Measurements from ENCODE around the gene PPP1R9A. TPM values are rescaled to one million over a fixed set of nuclear protein-coding genes. Genes with fewer than 3 reads are reported as not detected.

PPP1R9A gene
- total and polyA plus RNA-seq, 12 donors, result 1.4 to 41.9 (median 29.1) TPM

- no peak overlapping the region for H3K27ac ChIP-seq
- TF ChIP-seq CTCF (IDR thresholded peaks at IDR 0.05), result no peak
- H3K27me3 ChIP-seq, result no peaks in the 10 kb centered on the region
- 92 to 97% methylated on average over 11 of the region's 11 CpGs for WGBS, 2 donors
- DNase-seq, result no peak
- intact Hi-C loops (cut with DNase I), result no loop called here
- no peaks in the 10 kb centered on the region for H3K36me3 ChIP-seq
- H3K9me3 ChIP-seq, result peaks cover 0 to 5% (median 0%) of the 10 kb centered on the region in 11 donors
- no peak overlapping the region for H3K4me3 ChIP-seq
- H3K4me1 ChIP-seq, result no peaks in the 10 kb centered on the region
- no peak for ATAC-seq
These were observed 225.1 kb downstream of the PPP1R9A start for GRCh38 chr7:95132500-95132899.

GRCh38 chr7:95139922-95140321, 232.5 kb downstream of the PPP1R9A start:
- WGBS, 2 donors, result 91 to 100% methylated on average over 1 of the region's 1 CpG
- TF ChIP-seq CTCF (IDR thresholded peaks at IDR 0.05), result no peak
- ATAC-seq (no peak), DNase-seq (no peak)
- no peak overlapping the region for H3K27ac ChIP-seq
- no peaks in the 10 kb centered on the region for H3K9me3 ChIP-seq
- intact Hi-C loops (cut with DNase I), result no loop called here
- no peaks in the 10 kb centered on the region for H3K4me1 ChIP-seq
- H3K36me3 ChIP-seq, result no peaks in the 10 kb centered on the region
- H3K27me3 ChIP-seq, result no peaks in the 10 kb centered on the region
- H3K4me3 ChIP-seq, result no peak overlapping the region

GRCh38 chr7:95141755-95142154, 234.4 kb downstream of the PPP1R9A start:
- Histone ChIP-seq H3K27me3 (no peaks in the 10 kb centered on the region), H3K27ac (no peak overlapping the region), H3K4me3 (no peak overlapping the region), H3K36me3 (no peaks in the 10 kb centered on the region), H3K9me3 (no peaks in the 10 kb centered on the region), H3K4me1 (no peaks in the 10 kb centered on the region)
- DNase-seq (no peak), ATAC-seq (no peak)
- intact Hi-C loops (cut with DNase I), result no loop called here
- TF ChIP-seq CTCF (IDR thresholded peaks at IDR 0.05), result no peak
- WGBS, 2 donors, result 88 to 95% methylated on average over 2 of the region's 2 CpGs

GRCh38 chr7:95144256-95144655, 236.9 kb downstream of the PPP1R9A start:
- no peak for ATAC-seq
- WGBS, 2 donors, result 95 to 96% methylated on average over 4 of the region's 4 CpGs
- intact Hi-C loops (cut with DNase I), result no loop called here

More at GRCh38 chr7:95144256-95144655, 236.9 kb downstream of the PPP1R9A start:
- H3K27ac ChIP-seq, result no peak overlapping the region
- H3K4me3 ChIP-seq, result no peak overlapping the region
- H3K27me3 ChIP-seq, result no peaks in the 10 kb centered on the region
- TF ChIP-seq CTCF (IDR thresholded peaks at IDR 0.05), result no peak
- H3K36me3 ChIP-seq, result no peaks in the 10 kb centered on the region
- H3K4me1 ChIP-seq, result no peaks in the 10 kb centered on the region
- no peak for DNase-seq
- peaks cover 0 to 7% (median 0%) of the 10 kb centered on the region in 11 donors for H3K9me3 ChIP-seq

Data from heart right ventricle (tissue), 16 donors.